CD4-positive, alpha-beta T cell treated with Interleukin-4 for 4 hours (primary cell): ENCODE measurements around the gene PTPRD.

Source experiments
- DNase-seq: peaks from one replicate; pipeline ENCODE4 v3.0.0-alpha.2; 2020

Gene PTPRD

GRCh38 chr9:10045598-10045997, 567.2 kb downstream of the PTPRD start:
- DNase-seq = no peak

DNA sequence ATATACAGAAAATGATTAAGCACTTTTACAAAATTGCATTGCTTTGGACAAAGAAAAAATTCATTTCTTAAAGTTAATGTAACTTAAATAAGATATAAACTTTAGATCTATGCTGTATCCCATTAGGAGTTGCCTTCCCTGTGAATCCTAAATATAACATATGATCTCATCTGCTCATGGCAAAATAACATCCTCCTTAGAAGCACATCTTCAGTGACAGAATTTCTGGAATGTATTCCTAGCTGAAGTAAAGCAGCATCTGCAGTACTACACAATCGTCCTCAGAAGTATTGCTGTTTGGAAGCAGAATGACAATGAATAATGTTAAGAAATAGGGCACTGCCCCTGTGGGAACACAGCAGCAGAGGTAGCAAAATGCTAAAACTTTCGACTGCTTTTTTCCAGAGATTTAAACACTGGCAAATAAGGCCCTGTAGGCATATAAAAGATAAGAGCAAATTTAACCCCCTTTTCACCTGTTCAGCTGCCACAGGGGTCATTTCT, 571.0 kb downstream of the PTPRD start:
- DNase-seq = no peak

DNA sequence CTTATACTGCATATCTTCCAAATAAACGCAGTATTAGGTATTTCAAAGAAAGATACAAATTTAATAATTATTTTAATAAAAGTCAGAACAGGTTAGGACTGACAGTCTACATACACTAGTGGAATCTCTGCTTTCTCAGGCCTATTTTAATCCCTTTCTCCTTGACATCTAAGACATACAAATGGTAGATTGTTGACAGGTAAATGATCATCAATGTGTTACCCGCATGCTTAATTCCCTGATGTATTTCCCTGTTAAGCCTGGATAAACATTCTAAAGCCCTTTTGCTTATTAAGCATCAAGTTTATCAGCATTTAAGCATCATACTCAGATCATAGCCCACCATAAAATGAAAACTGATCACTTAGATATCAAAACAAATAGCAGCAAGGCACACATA, 576.7 kb downstream of the PTPRD start:
- DNase-seq = no peak

- DNase-seq = no peak
Measured at GRCh38 chr9:10032166-10032565, 580.6 kb downstream of the PTPRD start.

- no peak for DNase-seq
Measured at GRCh38 chr9:10026443-10026984, 586.3 kb downstream of the PTPRD start.

DNA sequence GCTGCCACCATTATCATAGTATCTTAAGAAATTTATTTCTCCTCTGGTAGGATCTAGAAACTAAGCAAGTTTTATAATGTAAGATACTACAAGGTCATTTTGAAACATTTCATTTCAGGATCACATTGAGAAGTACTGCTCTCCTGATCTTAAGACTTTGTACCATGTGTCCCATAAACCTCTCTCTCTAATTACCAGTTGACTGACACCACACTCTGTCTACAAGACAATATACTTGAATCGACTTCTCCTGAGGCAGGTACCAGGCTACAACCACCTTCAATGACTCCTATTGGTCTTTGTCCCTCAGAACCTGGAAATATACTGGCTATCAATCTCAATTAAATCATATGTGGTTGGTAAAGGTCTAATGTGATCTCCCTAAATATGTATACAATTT, 597.0 kb downstream of the PTPRD start:
- DNase-seq = no peak

DNA sequence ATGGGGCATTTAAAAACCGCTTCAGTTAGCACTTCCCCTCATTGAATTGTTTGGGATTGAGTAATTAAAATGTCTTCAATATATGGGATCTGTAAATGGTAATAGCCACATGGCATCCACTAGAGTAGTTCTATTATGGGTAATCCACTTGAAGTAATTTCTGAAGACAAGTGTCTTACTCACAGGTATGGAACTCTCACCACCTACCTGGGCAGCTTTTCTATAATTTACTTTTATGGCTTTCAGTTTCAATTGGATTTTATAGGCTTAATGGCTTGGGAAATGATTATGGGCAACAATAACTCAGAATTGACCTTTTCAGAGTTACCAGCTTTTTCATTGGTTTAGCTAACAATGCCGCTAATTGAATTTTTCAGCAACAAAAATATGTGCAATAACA, 597.9 kb downstream of the PTPRD start:
- no peak for DNase-seq

DNA sequence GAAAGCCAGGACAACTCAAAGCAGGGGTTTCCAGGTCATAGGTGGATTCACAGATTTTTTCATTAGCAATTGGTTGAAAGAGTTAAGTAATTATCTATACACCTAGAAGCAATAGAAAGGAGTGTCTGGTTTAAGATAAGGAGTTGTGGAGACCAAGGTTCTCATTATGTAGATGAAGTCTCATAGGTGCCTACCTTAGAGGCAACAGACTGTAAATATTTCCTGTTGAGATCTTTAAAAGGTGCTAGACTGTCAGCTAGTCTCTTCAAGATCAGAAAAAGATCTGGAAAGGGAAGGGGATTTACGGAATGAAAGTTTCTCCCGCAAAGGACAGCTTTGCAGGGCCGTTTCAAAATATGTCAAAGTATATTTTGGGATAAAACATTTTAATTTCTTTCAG, 603.4 kb downstream of the PTPRD start:
- DNase-seq = no peak

DNA sequence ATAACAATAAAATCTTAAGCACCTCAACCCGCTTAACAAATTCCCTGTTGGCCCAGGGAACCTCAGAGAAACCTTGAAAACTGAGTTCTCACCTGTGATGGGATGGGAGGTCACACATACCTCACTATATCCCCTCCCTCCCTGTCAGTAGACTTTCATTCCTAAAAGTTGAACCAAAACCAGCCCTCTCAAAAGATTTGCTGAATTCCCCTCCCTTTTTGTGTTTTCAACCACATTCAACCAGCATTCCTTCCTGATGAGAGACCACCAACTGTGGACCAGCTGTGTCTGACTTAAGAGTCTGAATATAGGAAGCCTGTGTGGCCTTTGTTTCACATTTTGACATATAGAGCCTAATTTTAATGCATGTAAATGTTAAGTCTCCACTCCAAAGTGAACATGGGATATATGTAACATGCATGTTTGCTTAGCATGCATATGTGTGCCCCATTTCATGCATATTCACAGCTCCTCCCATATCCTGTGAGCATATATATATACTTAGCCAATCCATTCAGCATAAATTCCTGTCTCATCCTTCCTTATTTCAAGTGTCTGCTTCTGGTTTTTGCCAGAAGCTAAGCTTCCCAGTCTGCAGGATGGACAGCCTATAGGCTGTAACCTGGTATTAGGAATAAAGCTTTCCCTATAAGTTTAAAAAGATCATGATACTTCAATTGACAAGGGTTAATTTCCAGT, 604.6 kb downstream of the PTPRD start:
- DNase-seq = no peak

DNA sequence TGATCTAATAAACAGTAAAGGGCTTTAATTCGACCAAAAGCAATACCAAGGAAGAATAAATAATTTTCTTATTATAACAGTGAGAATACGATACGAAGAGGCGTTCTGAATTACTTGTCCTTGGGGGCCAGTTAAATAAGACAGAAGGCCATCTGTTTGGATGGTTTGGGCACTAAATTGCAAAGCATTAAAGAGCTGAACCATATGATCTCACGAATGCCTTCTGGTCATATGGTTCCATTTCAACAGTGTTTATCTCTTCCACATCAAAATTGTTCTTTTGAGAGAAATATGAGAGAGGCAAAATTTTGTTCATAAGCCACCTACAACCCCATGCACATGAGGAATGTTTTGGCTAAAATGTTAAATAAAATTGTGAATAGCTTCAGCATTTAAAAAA, 605.4 kb downstream of the PTPRD start:
- DNase-seq = no peak

GRCh38 chr9:10005206-10005605, 607.6 kb downstream of the PTPRD start:
- DNase-seq = no peak

- no peak for DNase-seq
Measured at GRCh38 chr9:10003047-10003446, 609.8 kb downstream of the PTPRD start.

DNA sequence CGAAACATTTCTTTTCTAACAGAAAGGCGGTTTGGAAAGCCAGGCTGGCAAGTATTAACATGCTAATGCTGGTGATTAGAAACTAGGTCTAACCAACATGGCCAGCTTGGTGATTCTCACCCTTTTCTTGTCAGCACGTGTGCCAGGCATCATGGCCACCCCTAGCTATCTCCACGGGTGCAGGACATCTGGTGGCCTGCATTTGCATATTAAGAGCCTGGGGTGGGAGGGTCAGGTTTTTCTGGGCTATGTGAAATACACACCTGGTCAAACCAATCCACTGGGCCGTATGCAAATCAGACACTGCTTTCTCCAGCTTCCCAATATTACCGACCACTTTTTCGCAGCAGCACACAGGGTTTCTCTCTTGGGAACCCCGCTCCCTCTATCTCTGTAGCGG, 612.1 kb downstream of the PTPRD start:
- DNase-seq = no peak

GRCh38 chr9:9998491-9999287, 614.1 kb downstream of the PTPRD start:
- DNase-seq = no peak

DNA sequence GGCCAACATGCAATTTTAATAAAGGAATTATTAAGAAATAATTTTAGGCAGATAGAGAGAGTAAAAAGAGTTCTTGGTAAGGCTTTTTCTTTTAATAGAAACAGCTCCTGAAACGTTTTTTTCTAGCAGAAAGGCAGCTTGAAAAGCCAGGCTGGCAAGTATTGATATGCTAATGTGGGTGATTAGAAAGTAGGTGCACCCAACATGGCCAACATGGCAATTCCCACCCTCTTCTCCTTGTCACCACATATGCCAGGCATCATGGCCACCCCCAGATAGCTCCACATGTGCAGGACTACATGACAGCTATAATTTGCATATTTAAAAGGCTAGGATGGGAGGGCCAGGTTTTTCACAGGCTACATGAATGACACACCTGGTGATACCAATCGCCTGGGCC, 615.2 kb downstream of the PTPRD start:
- no peak for DNase-seq

DNA sequence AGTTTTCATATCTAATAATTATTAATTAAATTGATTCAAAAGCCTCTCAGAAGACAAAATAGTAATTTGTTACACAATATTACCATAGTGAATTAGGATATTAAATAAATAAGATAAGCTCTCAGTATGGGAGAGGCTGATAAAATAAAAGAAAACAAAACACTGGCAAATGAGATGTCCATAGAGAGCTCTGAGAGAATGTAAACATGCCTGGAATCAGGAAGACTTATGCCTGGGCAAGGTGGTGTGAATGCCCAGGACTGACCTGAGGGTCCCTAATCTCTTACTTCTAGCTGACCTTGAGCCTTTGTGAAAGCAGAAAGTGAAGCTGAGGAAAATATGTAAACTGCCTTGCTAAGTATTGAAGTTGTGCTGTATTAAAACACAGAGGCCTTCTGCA, 616.5 kb downstream of the PTPRD start:
- no peak for DNase-seq

- no peak for DNase-seq
Measured at GRCh38 chr9:9992936-9993335, 619.9 kb downstream of the PTPRD start.

- no peak for DNase-seq
Measured at GRCh38 chr9:9973062-9973461, 639.7 kb downstream of the PTPRD start.

DNA sequence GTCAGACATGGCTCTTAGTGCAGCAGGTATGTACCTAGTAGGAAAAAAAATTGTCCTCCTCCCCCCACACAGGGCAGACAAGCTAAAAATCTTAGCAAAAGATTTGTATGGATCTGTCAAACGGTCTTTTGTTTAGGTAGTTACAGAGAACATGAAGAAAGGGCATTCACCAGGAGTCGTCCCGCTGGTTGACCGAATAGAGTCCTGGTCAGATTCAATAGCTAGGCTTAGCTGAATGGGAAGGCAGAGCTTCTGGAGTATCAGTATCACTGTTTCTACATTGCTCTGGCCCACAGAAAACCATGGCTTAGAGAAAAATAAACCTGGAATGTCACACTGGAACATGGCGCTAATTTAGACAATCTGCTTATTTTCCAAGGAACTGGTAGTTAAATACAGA, 642.3 kb downstream of the PTPRD start:
- DNase-seq = no peak

GRCh38 chr9:9963841-9964240, 649.0 kb downstream of the PTPRD start:
- no peak for DNase-seq

- no peak for DNase-seq
Measured at GRCh38 chr9:9961934-9962333, 650.9 kb downstream of the PTPRD start.

GRCh38 chr9:9961487-9961886, 651.3 kb downstream of the PTPRD start:
- DNase-seq = no peak

GRCh38 chr9:9951556-9952160, 661.1 kb downstream of the PTPRD start:
- DNase-seq = no peak

DNA sequence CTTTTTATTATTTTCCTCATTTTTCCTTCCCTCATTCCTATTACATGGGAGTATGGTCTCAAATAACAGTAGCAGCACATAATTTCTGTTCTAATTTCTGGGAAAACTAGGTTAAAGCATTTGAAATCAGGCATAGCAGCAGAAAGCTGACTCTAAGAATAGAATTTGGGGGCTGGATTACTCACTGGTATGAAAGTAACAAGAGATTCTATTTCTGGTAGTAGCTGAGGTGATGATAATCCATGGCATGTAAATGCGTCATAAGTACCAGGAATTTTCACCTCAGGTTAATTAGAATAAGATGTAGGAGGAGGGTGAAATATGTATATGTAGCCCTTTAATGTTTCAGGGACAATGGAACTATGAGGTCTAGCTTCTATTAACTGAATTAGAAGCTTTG, 662.0 kb downstream of the PTPRD start:
- DNase-seq = no peak
